CD14-positive monocyte (primary cell): ENCODE measurements around the gene VPS36. TPM values are rescaled to one million over a fixed set of nuclear protein-coding genes. Genes with fewer than 3 reads are reported as not detected.

Experiments
- DNase-seq, 3 donors: peaks; one replicate each; pipeline ENCODE4 v3.0.0-alpha.2; 2011 to 2022
- H2AFZ ChIP-seq: 2 replicates; pipeline ENCODE4 v1.6.0; 2012; ENCODE audit warnings: mild to moderate bottlenecking, low read depth, low read length, inconsistent platforms; ENCODE audit not compliant: insufficient read depth, poor library complexity, severe bottlenecking
- H3K27ac ChIP-seq, 2 donors: 1 replicate in 1 of 2; 2 replicates in 1 of 2; pipeline ENCODE4 v1.5.1; 2012 to 2013; ENCODE audit warnings: low read length in 2 of 2, control low read depth in 1 of 2, inconsistent platforms in 1 of 2, low read depth in 1 of 2, mild to moderate bottlenecking in 1 of 2
- H3K27me3 ChIP-seq, 2 donors: one replicate each; pipeline versions ENCODE4 v1.6.0 to v1.6.1; 2011 to 2013; ENCODE audit warnings: low read length in 2 of 2; ENCODE audit not compliant: control insufficient read depth in 2 of 2, insufficient read depth in 2 of 2
- H3K36me3 ChIP-seq, 2 donors: replicated peaks in 1 of 2; 1 replicate in 1 of 2; 2 replicates in 1 of 2; pipeline versions ENCODE4 v1.5.1 to v1.6.1; 2012 to 2013; ENCODE audit warnings: low read length in 2 of 2, control low read depth in 1 of 2, inconsistent platforms in 1 of 2, mild to moderate bottlenecking in 1 of 2; ENCODE audit not compliant: insufficient read depth in 2 of 2, control insufficient read depth in 1 of 2
- H3K4me1 ChIP-seq, 2 donors: 1 replicate in 1 of 2; 2 replicates in 1 of 2; pipeline versions ENCODE4 v1.5.1 to v1.6.1; 2012 to 2013; ENCODE audit warnings: low read length in 2 of 2, control low read depth in 1 of 2, inconsistent platforms in 1 of 2, mild to moderate bottlenecking in 1 of 2, moderate library complexity in 1 of 2; ENCODE audit not compliant: insufficient read depth in 2 of 2, control insufficient read depth in 1 of 2
- H3K4me2 ChIP-seq: replicated peaks from 2 replicates; pipeline ENCODE3; 2012; ENCODE audit warnings: low read length, moderate library complexity, mild to moderate bottlenecking; ENCODE audit not compliant: poor library complexity, severe bottlenecking; ENCODE audit errors: extremely low read depth
- H3K4me3 ChIP-seq, 3 experiments: fragments of 200-600 bp in 1 of 3; sonication (generic) in 1 of 3; replicated peaks in 1 of 3; 1 replicate in 2 of 3; 2 replicates in 1 of 3; pipeline ENCODE4 v1.5.1; 2011 to 2013; ENCODE audit warnings: low read length in 3 of 3, mild to moderate bottlenecking in 3 of 3, control low read depth in 2 of 3, low read depth in 2 of 3, inconsistent platforms in 1 of 3, moderate library complexity in 1 of 3
- H3K79me2 ChIP-seq: 2 replicates; pipeline ENCODE4 v1.6.0; 2012; ENCODE audit warnings: mild to moderate bottlenecking, control low read depth, inconsistent platforms, low read length, moderate library complexity; ENCODE audit not compliant: insufficient read depth
- H3K9ac ChIP-seq: 2 replicates; pipeline ENCODE4 v1.6.0; 2017; ENCODE audit warnings: low read length, mild to moderate bottlenecking; ENCODE audit not compliant: insufficient read depth, poor library complexity, severe bottlenecking
- H3K9me3 ChIP-seq, 2 donors: replicated peaks in 1 of 2; 1 replicate in 1 of 2; 2 replicates in 1 of 2; pipeline versions ENCODE4 v1.5.1 to v1.6.1; 2012 to 2013; ENCODE audit warnings: low read length in 2 of 2, control low read depth in 1 of 2; ENCODE audit not compliant: control insufficient read depth in 1 of 2, insufficient read depth in 1 of 2
- H4K20me1 ChIP-seq: 2 replicates; pipeline ENCODE4 v1.6.0; 2012; ENCODE audit warnings: mild to moderate bottlenecking, low read length, control low read depth, moderate library complexity; ENCODE audit not compliant: insufficient read depth
- H3K27ac Mint-ChIP-seq, 7 donors: one replicate each; pipeline ENCODE4 v1.8.0; 2020; ENCODE audit warnings: mild to moderate bottlenecking in 7 of 7, mixed read lengths in 7 of 7, moderate library complexity in 6 of 7, inconsistent platforms in 2 of 7
- H3K27me3 Mint-ChIP-seq, 3 donors: one replicate each; pipeline ENCODE4 v1.8.0; 2021 to 2022; ENCODE audit warnings: low read depth in 3 of 3, mild to moderate bottlenecking in 3 of 3, mixed read lengths in 3 of 3, moderate library complexity in 3 of 3, inconsistent platforms in 1 of 3
- H3K36me3 Mint-ChIP-seq, 2 donors: one replicate each; pipeline ENCODE4 v1.8.0; 2020; ENCODE audit warnings: mixed read lengths in 2 of 2, inconsistent platforms in 1 of 2, mild to moderate bottlenecking in 1 of 2
- H3K4me1 Mint-ChIP-seq: one replicate; pipeline ENCODE4 v1.8.0; 2020; ENCODE audit warnings: mild to moderate bottlenecking, mixed read lengths
- H3K4me3 Mint-ChIP-seq, 2 donors: one replicate each; pipeline ENCODE4 v1.8.0; 2020; ENCODE audit warnings: mild to moderate bottlenecking in 2 of 2, mixed read lengths in 2 of 2, moderate library complexity in 1 of 2
- H3K9me3 Mint-ChIP-seq, 7 donors: one replicate each; pipeline ENCODE4 v1.8.0; 2020 to 2022; ENCODE audit warnings: mixed read lengths in 7 of 7, mild to moderate bottlenecking in 6 of 7, moderate library complexity in 6 of 7, inconsistent platforms in 2 of 7
- CTCF ChIP-seq: fragments of 200-600 bp; IDR thresholded peaks from one replicate; pipeline ENCODE4 v1.8.0; 2022; ENCODE audit warnings: antibody characterized with exemption, mild to moderate bottlenecking
- WGBS: methylation state at CpG from one replicate; pipeline ENCODE4 v1.1.5; 2013; ENCODE audit warnings: missing lambda C conversion rate; ENCODE audit not compliant: insufficient coverage; 5-methylcytosine and 5-hydroxymethylcytosine counted together
- intact Hi-C, 2 donors: fragments of 100-400 bp; cut with micrococcal nuclease; formaldehyde crosslinking; loops; one replicate each; pipeline versions ENCODE4 v1.15.0 to v1.15.1; 2023
- polyA plus RNA-seq, 3 donors: library from polyadenylated mRNA; depleted of rRNA in 1 of 3; unstranded in 2 of 3; stranded (reverse) in 1 of 3; fragments of 300-500 nt in 2 of 3; fragments of >200 nt in 1 of 3; fragmentation: Illumina TruSeq in 2 of 3; gene quantifications; 1 replicate in 2 of 3; 2 replicates in 1 of 3; pipeline ENCODE4 v1.2.3, GENCODE V29; 2012 to 2021
- small RNA-seq: library from RNA; depleted of rRNA; stranded (forward); fragments of <200 nt; gene quantifications from one replicate; pipeline ENCODE3, GENCODE V24; 2012; ENCODE audit warnings: low read depth; ENCODE audit not compliant: insufficient read length

The VPS36 gene
- polyA plus RNA-seq, 3 donors = 20.3 to 37.0 (median 25.2) TPM

- H3K4me1 Mint-ChIP-seq = no peaks in the 10 kb centered on the region
- Histone ChIP-seq H3K79me2 (no peaks in the 10 kb centered on the region), H3K4me3 (no peak overlapping the region), H3K36me3 (no peaks in the 10 kb centered on the region), H2AFZ (no peak overlapping the region), H4K20me1 (no peaks in the 10 kb centered on the region), H3K9ac (no peak overlapping the region), H3K4me1 (no peaks in the 10 kb centered on the region), H3K9me3 (no peaks in the 10 kb centered on the region), H3K27ac (no peak overlapping the region), H3K4me2 (no peak overlapping the region), H3K27me3 (no peaks in the 10 kb centered on the region)
- TF ChIP-seq CTCF = no peak
- H3K4me3 Mint-ChIP-seq = no peak overlapping the region
- H3K27ac Mint-ChIP-seq = no peak overlapping the region
- DNase-seq = no peak
- H3K9me3 Mint-ChIP-seq = no peaks in the 10 kb centered on the region
- intact Hi-C loops = no loop called here
- peaks cover 1 to 4% (median 2%) of the 10 kb centered on the region in 3 donors for H3K27me3 Mint-ChIP-seq
- WGBS = no CpG with 5 or more reads among the region's 3 CpGs
- H3K36me3 Mint-ChIP-seq = no peaks in the 10 kb centered on the region
Observed at GRCh38 chr13:52371736-52372247, 78.6 kb downstream of the VPS36 start.

DNA sequence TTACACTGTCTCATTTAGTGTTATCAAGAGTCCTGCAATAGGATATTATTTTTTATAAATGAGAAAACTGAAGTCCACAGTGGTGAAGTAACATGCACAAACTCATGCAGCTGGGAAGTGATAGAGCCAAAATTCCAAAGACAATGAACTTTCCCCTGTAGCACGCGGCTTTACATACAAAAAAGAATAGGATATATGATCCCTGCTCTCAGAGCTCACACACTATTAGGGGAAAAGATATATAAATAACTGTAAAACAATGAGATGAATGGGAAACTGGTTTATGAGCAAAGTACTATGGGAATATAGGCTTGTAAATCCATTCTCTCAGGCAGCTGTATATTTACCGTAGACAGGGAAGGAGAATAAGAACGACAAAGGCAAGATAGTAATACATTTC, 84.1 kb downstream of the VPS36 start:
- no CpG with 5 or more reads among the region's 4 CpGs for WGBS
- Mint-ChIP-seq H3K4me1 (no peaks in the 10 kb centered on the region), H3K27ac (no peak overlapping the region), H3K27me3 (peaks cover 0 to 2% (median 0%) of the 10 kb centered on the region in 3 donors), H3K36me3 (no peaks in the 10 kb centered on the region), H3K4me3 (no peak overlapping the region), H3K9me3 (peaks cover 0 to 4% (median 0%) of the 10 kb centered on the region in 7 donors)
- Histone ChIP-seq H3K4me2 (no peak overlapping the region), H3K9ac (no peak overlapping the region), H3K36me3 (no peaks in the 10 kb centered on the region), H3K79me2 (no peaks in the 10 kb centered on the region), H3K9me3 (no peaks in the 10 kb centered on the region), H2AFZ (no peak overlapping the region), H3K27me3 (no peaks in the 10 kb centered on the region), H3K27ac (no peak overlapping the region), H4K20me1 (no peaks in the 10 kb centered on the region), H3K4me3 (no peak overlapping the region), H3K4me1 (no peaks in the 10 kb centered on the region)
- intact Hi-C loops = no loop called here
- TF ChIP-seq CTCF = no peak
- no peak for DNase-seq

Small RNAs within 50 kb of the gene (small RNA-seq; reads per million reads assigned to genes)
- gene RNY4P24 = not detected

Other genes with a start within 250 kb of the VPS36 start
- under 1 TPM in 1 of 3 donors, not detected in 2; 0.52 TPM for gene THSD1, start 44.5 kb downstream of the VPS36 start, polyA plus RNA-seq
- 10 to 100 TPM in 1 of 3 donors, 1 to 10 TPM in 2; 5.0 to 15.7 (median 7.8) TPM for gene CKAP2, start 4.8 kb upstream of the VPS36 start, polyA plus RNA-seq
- 1 to 10 TPM in 2 of 3 donors, under 1 TPM in 1; 0.79 to 6.8 (median 1.5) TPM for gene HNRNPA1L2, start 191.8 kb upstream of the VPS36 start, polyA plus RNA-seq
- gene SUGT1, start 202.2 kb upstream of the VPS36 start, polyA plus RNA-seq = 10 to 100 TPM; 18.1 to 40.1 (median 37.7) TPM